ENCODE data around the gene STK10.

GRCh38 chr5:172049226-172049796 is 138.7 kb downstream of the STK10 start:
- TF ChIP-seq POLR2A (IDR thresholded peaks at IDR 0.05) (no peak), CTCF (IDR thresholded peaks at IDR 0.05) (no peak)
